ENCODE results near the gene UBE4B. TPM values are rescaled to one million over a fixed set of nuclear protein-coding genes. Genes with fewer than 3 reads are reported as not detected.
"Not testable (repeated sequence)": the region's sequence is repeated elsewhere in the genome, so short reads cannot be mapped to it uniquely, and the experiment has no call there.

Gene UBE4B
- total RNA-seq, 1 experiment from 2014 or later: 37.0 TPM

DNA sequence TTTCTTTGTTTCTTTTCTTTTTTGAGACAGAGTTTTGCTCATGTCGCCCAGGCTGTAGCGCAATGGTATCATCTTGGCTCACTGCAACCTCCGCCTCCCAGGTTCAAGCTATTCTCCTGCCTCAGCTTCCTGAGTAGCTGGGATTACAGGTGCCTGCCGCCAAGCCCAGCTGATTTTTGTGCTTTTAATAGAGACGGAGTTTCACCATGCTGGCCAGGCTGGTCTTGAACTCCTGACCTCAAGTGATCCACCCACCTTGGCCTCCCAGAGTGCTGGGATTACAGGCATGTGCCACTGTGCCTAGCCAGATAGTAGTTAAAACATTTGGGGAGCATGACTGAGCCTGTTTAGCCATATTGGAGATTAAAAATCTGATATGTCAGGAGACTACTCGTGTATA, 187.9 kb downstream of the UBE4B start:
- not testable (repeated sequence) for DNase-seq; H3K9me3 ChIP-seq (ENCODE audit: low read length); H3K4me2 ChIP-seq (ENCODE audit: low read depth, low read length, poor library complexity, severe bottlenecking); H3K9ac ChIP-seq (ENCODE audit: low read length); H3K4me1 ChIP-seq (ENCODE audit: low read length); H3K4me3 ChIP-seq (ENCODE audit: low read length); H3K36me3 ChIP-seq (ENCODE audit: insufficient read depth, low read length); H3K27me3 ChIP-seq (ENCODE audit: low read length); H3K27ac ChIP-seq (ENCODE audit: low read length); H3K9me2 ChIP-seq (replicated peaks; ENCODE audit: insufficient read depth, low read length); H3K79me2 ChIP-seq (ENCODE audit: low read length); H2AFZ ChIP-seq (ENCODE audit: low read length); H4K20me1 ChIP-seq (ENCODE audit: insufficient read depth, low read depth, low read length)

GRCh38 chr1:10225573-10225972, 192.8 kb downstream of the UBE4B start:
- H3K9ac ChIP-seq (ENCODE audit: low read length): no peak overlapping the region
- H4K20me1 ChIP-seq (ENCODE audit: insufficient read depth, low read depth, low read length): no peaks in the 10 kb centered on the region
- H3K4me1 ChIP-seq (ENCODE audit: low read length): no peaks in the 10 kb centered on the region
- no peak overlapping the region for H3K27ac ChIP-seq (ENCODE audit: low read length)
- no peaks in the 10 kb centered on the region for H3K27me3 ChIP-seq (ENCODE audit: low read length)
- H3K4me3 ChIP-seq (ENCODE audit: low read length): no peak overlapping the region
- DNase-seq: no peak
- no peaks in the 10 kb centered on the region for H3K9me3 ChIP-seq (ENCODE audit: low read length)
- no peaks in the 10 kb centered on the region for H3K9me2 ChIP-seq (replicated peaks; ENCODE audit: insufficient read depth, low read length)
- no peaks in the 10 kb centered on the region for H3K36me3 ChIP-seq (ENCODE audit: insufficient read depth, low read length)
- H3K79me2 ChIP-seq (ENCODE audit: low read length): no peaks in the 10 kb centered on the region
- H3K4me2 ChIP-seq (ENCODE audit: low read depth, low read length, poor library complexity, severe bottlenecking): no peak overlapping the region
- H2AFZ ChIP-seq (ENCODE audit: low read length): no peak overlapping the region

DNA sequence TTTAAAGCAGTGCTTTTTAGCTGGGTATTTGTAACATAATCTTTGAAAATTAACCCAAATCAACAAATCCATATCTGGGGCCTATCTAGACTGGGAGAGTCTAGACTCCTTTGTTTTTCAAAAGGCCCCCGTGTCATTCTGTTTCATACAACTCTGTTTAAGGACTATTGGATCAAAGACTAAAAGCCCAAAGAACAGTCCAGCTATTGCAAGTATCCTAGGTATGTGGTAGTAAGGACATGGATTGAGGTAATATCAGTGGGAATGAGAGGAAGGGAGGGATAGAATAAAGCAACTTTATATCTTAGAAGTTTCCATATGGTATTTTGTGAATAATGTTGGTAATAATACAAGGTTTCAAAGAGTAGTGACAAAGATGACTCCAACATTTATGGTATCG, 195.8 kb downstream of the UBE4B start:
- Histone ChIP-seq H3K4me3 (ENCODE audit: low read length) (no peak overlapping the region), H3K9ac (ENCODE audit: low read length) (no peak overlapping the region), H3K9me2 (replicated peaks; ENCODE audit: insufficient read depth, low read length) (no peaks in the 10 kb centered on the region), H3K36me3 (ENCODE audit: insufficient read depth, low read length) (no peaks in the 10 kb centered on the region), H3K79me2 (ENCODE audit: low read length) (no peaks in the 10 kb centered on the region), H3K9me3 (ENCODE audit: low read length) (no peaks in the 10 kb centered on the region), H2AFZ (ENCODE audit: low read length) (no peak overlapping the region), H3K27me3 (ENCODE audit: low read length) (no peaks in the 10 kb centered on the region), H4K20me1 (ENCODE audit: insufficient read depth, low read depth, low read length) (no peaks in the 10 kb centered on the region), H3K4me2 (ENCODE audit: low read depth, low read length, poor library complexity, severe bottlenecking) (no peak overlapping the region), H3K4me1 (ENCODE audit: low read length) (no peaks in the 10 kb centered on the region), H3K27ac (ENCODE audit: low read length) (no peak overlapping the region)
- DNase-seq: no peak

DNA sequence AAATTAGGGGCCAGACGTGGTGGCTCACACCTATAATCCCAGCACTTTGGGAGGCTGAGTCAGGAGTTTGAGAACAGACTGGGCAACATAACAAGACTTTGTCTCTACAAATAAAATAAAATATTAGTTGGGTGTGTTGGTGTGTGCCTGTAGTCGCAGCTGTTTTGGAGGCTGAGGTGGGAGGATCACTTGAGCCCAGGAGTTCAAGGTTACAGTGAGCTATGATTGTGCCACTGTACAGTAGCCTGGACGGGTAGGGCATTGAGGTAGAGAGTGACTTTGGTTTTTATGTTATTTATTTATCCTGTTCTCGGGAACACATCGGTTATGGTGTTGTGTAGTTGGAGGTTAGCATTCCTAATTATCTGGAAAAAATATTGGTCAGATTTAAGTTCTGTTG, 197.1 kb downstream of the UBE4B start:
- no peaks in the 10 kb centered on the region for H3K27me3 ChIP-seq (ENCODE audit: low read length)
- no peaks in the 10 kb centered on the region for H3K9me3 ChIP-seq (ENCODE audit: low read length)
- no peaks in the 10 kb centered on the region for H4K20me1 ChIP-seq (ENCODE audit: insufficient read depth, low read depth, low read length)
- H2AFZ ChIP-seq (ENCODE audit: low read length): no peak overlapping the region
- no peak overlapping the region for H3K27ac ChIP-seq (ENCODE audit: low read length)
- no peak overlapping the region for H3K4me3 ChIP-seq (ENCODE audit: low read length)
- H3K9me2 ChIP-seq (replicated peaks; ENCODE audit: insufficient read depth, low read length): no peaks in the 10 kb centered on the region
- H3K36me3 ChIP-seq (ENCODE audit: insufficient read depth, low read length): no peaks in the 10 kb centered on the region
- DNase-seq: no peak
- H3K79me2 ChIP-seq (ENCODE audit: low read length): no peaks in the 10 kb centered on the region
- no peak overlapping the region for H3K4me2 ChIP-seq (ENCODE audit: low read depth, low read length, poor library complexity, severe bottlenecking)
- no peak overlapping the region for H3K9ac ChIP-seq (ENCODE audit: low read length)
- H3K4me1 ChIP-seq (ENCODE audit: low read length): no peaks in the 10 kb centered on the region

Small RNA genes within 50 kb of the gene (small RNA-seq; reads per million reads assigned to genes)
- gene MIR1273D (not detected), gene RNU6-828P (not detected)

Other genes with a start within 250 kb of the UBE4B start
- 52.0 and 77.7 TPM in 2 replicates for gene CLSTN1, start 209.0 kb upstream of the UBE4B start, total RNA-seq (2014; rRNA removed; shearing (Covaris generic); ENCODE audit: low replicate concordance)
- 4.2 and 11.9 TPM in 2 replicates for gene CTNNBIP1, start 122.7 kb upstream of the UBE4B start, total RNA-seq (2014; rRNA removed; shearing (Covaris generic); ENCODE audit: low replicate concordance)
- 28.8 and 32.9 TPM in 2 replicates for gene LZIC, start 89.6 kb upstream of the UBE4B start, total RNA-seq (2014; rRNA removed; shearing (Covaris generic); ENCODE audit: low replicate concordance)
- gene NMNAT1, start 89.5 kb upstream of the UBE4B start, total RNA-seq (2014; rRNA removed; shearing (Covaris generic); ENCODE audit: low replicate concordance): 6.8 and 8.1 TPM in 2 replicates
- not detected in 2 replicates for gene RBP7, start 35.7 kb upstream of the UBE4B start, total RNA-seq (2014; rRNA removed; shearing (Covaris generic); ENCODE audit: low replicate concordance)
- gene KIF1B, start 177.6 kb downstream of the UBE4B start, total RNA-seq (2014; rRNA removed; shearing (Covaris generic); ENCODE audit: low replicate concordance): 3.7 TPM in 2 replicates